HepG2 (cell line): ENCODE results near the gene CLDN9. TPM values are rescaled to one million over a fixed set of nuclear protein-coding genes. Genes with fewer than 3 reads are reported as not detected.
A peak's percentile ranks its signal among the peaks of the same experiment; 100 is the strongest.

ENCODE experiments used
- GTF2F1 ChIP-seq: fragments of 150-350 bp; IDR thresholded peaks from 2 replicates; pipeline ENCODE4 v1.6.1; 2014; ENCODE audit warnings: low read length
- MAZ ChIP-seq, 2 experiments: sonication (generic) in 1 of 2; formaldehyde crosslinking in 1 of 2; IDR thresholded peaks; 2 replicates each; pipeline versions ENCODE4 v1.5.0 to v1.6.1; 2012 to 2020; ENCODE audit warnings: low read depth in 2 of 2, mild to moderate bottlenecking in 2 of 2, borderline replicate concordance in 1 of 2, improper control_type of control experiment in 1 of 2, low read length in 1 of 2, missing genetic modification reagents in 1 of 2, moderate library complexity in 1 of 2
- PHF8 ChIP-seq: sonication (generic); formaldehyde crosslinking; IDR thresholded peaks from 2 replicates; pipeline ENCODE4 v1.5.0; 2020; ENCODE audit warnings: missing genetic modification reagents
- POLR2AphosphoS2 ChIP-seq: IDR thresholded peaks from 2 replicates; pipeline ENCODE4 v1.6.1; 2011; ENCODE audit warnings: low read depth, low read length, improper control_type of control experiment
- SP4 ChIP-seq: sonication (generic); formaldehyde crosslinking; IDR thresholded peaks from 2 replicates; pipeline ENCODE4 v1.8.1; 2023; ENCODE audit warnings: mild to moderate bottlenecking, missing genetic modification reagents
- SRSF1 ChIP-seq: fragments of 200-400 bp; formaldehyde crosslinking; optimal IDR thresholded peaks from 2 replicates; pipeline ENCODE3; 2017; ENCODE audit warnings: mild to moderate bottlenecking, low read depth, low read length, moderate library complexity
- TIGD3 ChIP-seq: sonication (generic); formaldehyde crosslinking; IDR thresholded peaks from 2 replicates; pipeline ENCODE4 v1.5.1; 2020; ENCODE audit warnings: mild to moderate bottlenecking, missing genetic modification reagents, borderline replicate concordance
- ZBED4 ChIP-seq: sonication (generic); formaldehyde crosslinking; IDR thresholded peaks from 2 replicates; pipeline ENCODE4 v1.4.0; 2020; ENCODE audit warnings: missing genetic modification reagents, borderline replicate concordance
- ZBTB7B ChIP-seq: sonication (generic); formaldehyde crosslinking; IDR thresholded peaks from 2 replicates; pipeline ENCODE4 v1.4.0; 2020; ENCODE audit warnings: missing genetic modification reagents
- ZFP90 ChIP-seq: sonication (generic); formaldehyde crosslinking; IDR thresholded peaks from 2 replicates; pipeline ENCODE4 v1.8.0; 2022; ENCODE audit warnings: missing genetic modification reagents, mild to moderate bottlenecking, inconsistent platforms, borderline replicate concordance
- ZNF333 ChIP-seq: sonication (generic); formaldehyde crosslinking; IDR thresholded peaks from 2 replicates; pipeline ENCODE4 v1.4.0; 2020; ENCODE audit warnings: mild to moderate bottlenecking, missing genetic modification reagents, borderline replicate concordance
- ZNF337 ChIP-seq: sonication (generic); formaldehyde crosslinking; IDR thresholded peaks from 2 replicates; pipeline ENCODE4 v1.5.1; 2020; ENCODE audit warnings: missing genetic modification reagents, low read depth, mild to moderate bottlenecking, borderline replicate concordance
- ZNF367 ChIP-seq: sonication (generic); formaldehyde crosslinking; IDR thresholded peaks from 2 replicates; pipeline ENCODE4 v1.4.0; 2020; ENCODE audit warnings: missing genetic modification reagents, borderline replicate concordance
- ZNF564 ChIP-seq: sonication (generic); formaldehyde crosslinking; IDR thresholded peaks from 2 replicates; pipeline ENCODE4 v1.8.1; 2023; ENCODE audit warnings: mild to moderate bottlenecking, missing genetic modification reagents
- ZNF572 ChIP-seq: sonication (generic); formaldehyde crosslinking; IDR thresholded peaks from 2 replicates; pipeline ENCODE4 v1.5.1; 2020; ENCODE audit warnings: mild to moderate bottlenecking, missing genetic modification reagents
- ZNF589 ChIP-seq: sonication (generic); formaldehyde crosslinking; conservative IDR thresholded peaks from 2 replicates; pipeline ENCODE4 v1.8.0; 2022; ENCODE audit warnings: mild to moderate bottlenecking, moderate library complexity, missing genetic modification reagents
- ZNF629 ChIP-seq: sonication (generic); formaldehyde crosslinking; conservative IDR thresholded peaks from 2 replicates; pipeline ENCODE4 v1.5.0; 2020; ENCODE audit warnings: missing genetic modification reagents
- ZSCAN25 ChIP-seq: sonication (generic); formaldehyde crosslinking; IDR thresholded peaks from 2 replicates; pipeline ENCODE4 v1.8.0; 2022; ENCODE audit warnings: mild to moderate bottlenecking, missing genetic modification reagents
- ZSCAN30 ChIP-seq: sonication (generic); formaldehyde crosslinking; IDR thresholded peaks from 2 replicates; pipeline ENCODE4 v1.5.0; 2020; ENCODE audit warnings: mild to moderate bottlenecking, missing genetic modification reagents
- polyA plus RNA-seq, 8 experiments: library from polyadenylated mRNA; depleted of rRNA in 3 of 8; stranded (reverse) in 7 of 8; unstranded in 1 of 8; fragments of >200 nt; fragmentation: Illumina TruSeq in 4 of 8; extraction: Trizol in 4 of 8; gene quantifications; 2 replicates each; pipeline versions ENCODE4 v1.2.1 to v1.2.3, GENCODE V29; 2011 to 2016; ENCODE audit warnings: low read depth in 4 of 8, missing spikeins in 1 of 8, mixed read lengths in 1 of 8; ENCODE audit not compliant: insufficient read depth in 1 of 8
- total RNA-seq, 5 experiments: library from RNA; depleted of rRNA; stranded (reverse); fragments of >200 nt; fragmentation: Illumina TruSeq; extraction: Trizol; gene quantifications; 2 replicates each; pipeline ENCODE4 v1.2.3, GENCODE V29; 2016; ENCODE audit warnings: low read depth in 1 of 5
- TF ChIP-seq, protein P1 (sequence below): sonication (generic); formaldehyde crosslinking; IDR thresholded peaks from 2 replicates; pipeline ENCODE4 v1.4.0; 2020; ENCODE audit warnings: mild to moderate bottlenecking, missing genetic modification reagents
- TF ChIP-seq, protein P2 (sequence below): sonication (generic); formaldehyde crosslinking; IDR thresholded peaks from 2 replicates; pipeline ENCODE4 v1.9.0; 2021; ENCODE audit warnings: missing genetic modification reagents, borderline replicate concordance

Gene CLDN9
- total and polyA plus RNA-seq, 2 of the 13 experiments (the other 11 are each of a cell fraction or from before 2014, with no cell fraction given), result 0.15 to 0.26 TPM

DNA sequence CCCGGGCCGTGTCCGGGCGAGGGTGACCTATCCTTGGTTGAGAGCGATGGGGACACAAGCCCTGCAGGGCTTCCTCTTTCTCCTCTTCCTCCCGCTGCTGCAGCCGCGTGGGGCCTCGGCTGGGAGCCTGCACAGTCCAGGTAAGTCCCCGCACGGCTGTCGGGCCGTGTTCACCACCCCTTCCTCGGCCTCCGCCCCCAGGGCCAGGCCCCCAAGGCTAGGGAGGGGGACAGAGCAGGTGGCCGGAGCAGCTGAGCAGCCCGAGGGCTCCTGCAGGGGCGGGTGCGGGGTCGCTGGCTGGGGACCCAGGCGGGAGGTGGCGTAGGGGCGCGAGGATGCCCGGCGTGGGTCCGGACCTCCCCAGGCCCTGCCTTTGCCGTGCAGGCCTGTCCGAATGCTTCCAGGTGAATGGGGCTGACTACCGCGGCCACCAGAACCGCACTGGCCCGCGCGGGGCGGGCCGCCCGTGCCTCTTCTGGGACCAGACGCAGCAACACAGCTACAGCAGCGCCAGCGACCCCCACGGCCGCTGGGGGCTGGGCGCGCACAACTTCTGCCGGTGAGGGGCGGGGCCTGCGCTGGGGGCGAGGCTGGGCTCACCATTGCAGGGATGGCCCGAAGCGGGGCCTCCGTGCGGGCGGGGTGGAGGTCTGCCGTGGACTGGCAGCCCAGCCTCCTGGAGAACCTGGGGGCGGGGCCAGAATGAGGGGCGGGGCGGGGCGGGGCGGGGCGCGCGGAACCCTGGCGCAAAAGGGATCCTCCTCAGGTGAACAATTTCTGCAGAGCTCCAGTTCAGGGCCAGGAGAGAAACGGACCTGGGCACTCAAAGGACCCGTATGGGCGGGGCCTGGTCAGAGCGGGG lies 48.0 kb upstream of the CLDN9 start (continued):
- TF ChIP-seq ZNF589 (no peak), GTF2F1 (no peak), SP4 (peak; percentile 43; the same call in 1 of the 2 replicates), ZNF333 (CRISPR knock-in tag) (no peak), ZBTB7B (CRISPR knock-in tag) (peak; percentile 61; the same call in 1 of the 2 replicates), MAZ (IDR thresholded peaks at IDR 0.05; ENCODE audit: borderline replicate concordance, low read depth, low read length) (peak; percentile 49; the same call in 1 of the 2 replicates), MAZ (CRISPR knock-in tag; IDR thresholded peaks at IDR 0.05; ENCODE audit: low read depth) (peak; percentile 68; the same call in 1 of the 2 replicates), ZNF629 (CRISPR knock-in tag) (no peak), PHF8 (CRISPR knock-in tag) (no peak), ZNF337 (CRISPR knock-in tag) (no peak), POLR2AphosphoS2 (no peak), ZFP90 (no peak), SRSF1 (peak; percentile 57), ZNF564 (no peak), ZNF367 (no peak), ZSCAN30 (CRISPR knock-in tag) (no peak), TIGD3 (CRISPR knock-in tag) (no peak), ZNF572 (CRISPR knock-in tag) (no peak), ZBED4 (CRISPR knock-in tag) (0 out of 2 replicates have a peak, but pooled peaks have one; percentile 26), ZSCAN25 (CRISPR knock-in tag) (peak; percentile 63; the same call in 1 of the 2 replicates)
- TF ChIP-seq, protein P1, sequence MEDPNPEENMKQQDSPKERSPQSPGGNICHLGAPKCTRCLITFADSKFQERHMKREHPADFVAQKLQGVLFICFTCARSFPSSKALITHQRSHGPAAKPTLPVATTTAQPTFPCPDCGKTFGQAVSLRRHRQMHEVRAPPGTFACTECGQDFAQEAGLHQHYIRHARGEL (CRISPR knock-in tag), result no peak
- TF ChIP-seq, protein P2, sequence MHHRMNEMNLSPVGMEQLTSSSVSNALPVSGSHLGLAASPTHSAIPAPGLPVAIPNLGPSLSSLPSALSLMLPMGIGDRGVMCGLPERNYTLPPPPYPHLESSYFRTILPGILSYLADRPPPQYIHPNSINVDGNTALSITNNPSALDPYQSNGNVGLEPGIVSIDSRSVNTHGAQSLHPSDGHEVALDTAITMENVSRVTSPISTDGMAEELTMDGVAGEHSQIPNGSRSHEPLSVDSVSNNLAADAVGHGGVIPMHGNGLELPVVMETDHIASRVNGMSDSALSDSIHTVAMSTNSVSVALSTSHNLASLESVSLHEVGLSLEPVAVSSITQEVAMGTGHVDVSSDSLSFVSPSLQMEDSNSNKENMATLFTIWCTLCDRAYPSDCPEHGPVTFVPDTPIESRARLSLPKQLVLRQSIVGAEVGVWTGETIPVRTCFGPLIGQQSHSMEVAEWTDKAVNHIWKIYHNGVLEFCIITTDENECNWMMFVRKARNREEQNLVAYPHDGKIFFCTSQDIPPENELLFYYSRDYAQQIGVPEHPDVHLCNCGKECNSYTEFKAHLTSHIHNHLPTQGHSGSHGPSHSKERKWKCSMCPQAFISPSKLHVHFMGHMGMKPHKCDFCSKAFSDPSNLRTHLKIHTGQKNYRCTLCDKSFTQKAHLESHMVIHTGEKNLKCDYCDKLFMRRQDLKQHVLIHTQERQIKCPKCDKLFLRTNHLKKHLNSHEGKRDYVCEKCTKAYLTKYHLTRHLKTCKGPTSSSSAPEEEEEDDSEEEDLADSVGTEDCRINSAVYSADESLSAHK, result no peak
